ENCODE results near the gene SS18L1.

DNA sequence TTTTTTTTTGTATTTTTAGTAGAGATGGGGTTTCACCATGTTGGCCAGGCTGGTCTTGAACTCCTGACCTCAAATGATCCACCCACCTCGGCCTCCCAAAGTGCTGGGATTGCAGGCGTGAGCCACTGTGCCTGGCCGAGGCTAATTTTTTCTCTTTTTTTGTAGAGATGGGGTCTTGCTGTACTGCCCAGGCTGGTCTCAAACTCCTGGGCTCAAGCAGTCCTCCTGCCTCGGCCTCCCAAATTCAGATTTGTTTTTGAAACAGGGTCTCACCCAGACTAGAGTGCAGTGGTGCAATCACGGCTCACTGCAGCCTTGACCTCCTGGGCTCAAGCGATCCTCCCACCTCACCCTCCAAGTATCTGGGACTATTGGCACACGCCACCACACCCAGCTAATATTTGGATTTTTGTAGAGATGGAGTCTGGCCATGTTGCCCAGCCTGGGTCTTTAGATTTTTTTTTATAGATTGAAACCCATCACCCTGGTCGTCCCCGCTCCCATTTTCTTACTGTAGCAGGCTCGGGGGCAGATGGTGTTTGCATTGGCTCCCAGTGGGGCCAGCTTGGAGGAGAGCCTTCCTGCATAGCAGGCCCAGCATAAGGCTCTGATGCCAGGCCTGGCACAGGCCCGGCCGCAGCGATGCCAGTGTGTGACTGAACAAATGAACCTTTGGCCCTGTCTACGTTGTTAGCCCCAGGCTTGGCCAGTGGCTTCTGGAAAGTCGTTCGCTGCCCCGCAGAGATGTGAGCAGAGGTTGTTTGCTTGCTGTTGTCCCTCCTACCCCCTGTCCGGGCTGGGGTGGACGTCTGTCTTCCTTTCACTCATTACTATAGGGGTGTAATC, 35.0 kb downstream of the SS18L1 start:
- TF ChIP-seq CTCF (IDR thresholded peaks at IDR 0.05; ENCODE audit: poor library complexity) (no peak), EZH2 (IDR thresholded peaks at IDR 0.05; ENCODE audit: borderline replicate concordance) (no peak), EZH2phosphoT487 (IDR thresholded peaks at IDR 0.05; ENCODE audit: low read depth, severe bottlenecking, unreplicated experiment) (no peak)
